ENCODE results near the gene GPR137B. TPM values are rescaled to one million over a fixed set of nuclear protein-coding genes. Genes with fewer than 3 reads are reported as not detected.

Gene GPR137B
- total RNA-seq (2021; ENCODE audit: unreplicated experiment): 11.4 TPM
- polyA plus RNA-seq (2012): 6.4 and 8.9 TPM in 2 replicates
- percentile 60 among the genes with signal in this experiment for Bru-seq, nascent RNA
- percentile 54 among the genes with signal in this experiment for BruChase-seq, experiment 1, labeled RNA remaining after a 6-hour chase
- BruChase-seq, experiment 2, labeled RNA remaining after a 2-hour chase: percentile 66 among the genes with signal in this experiment
- long read RNA-seq, transcript GPR137B-202 (7 exons, 2,042 nt): major isoform, 19 of 26 reads
- long read RNA-seq, partial matches to known transcripts: 1 of 26 reads
- long read RNA-seq, other reads (novel, unspliced or antisense): 6 of 26 reads

- Histone ChIP-seq H3K9me3 (ENCODE audit: control insufficient read depth in 1 of 2, insufficient read depth in 1 of 2, low read depth in 1 of 2, low read length in 2 of 2) (no peaks in the 10 kb centered on the region), H3K79me2 (ENCODE audit: insufficient read depth, low read length) (no peaks in the 10 kb centered on the region), H2AFZ (ENCODE audit: low read depth, low read length, poor library complexity, severe bottlenecking) (peak within 1 kb of the TSS; percentile 88), H3K4me3 (replicated peaks in 1 of 2; ENCODE audit: low read depth in 1 of 2, low read length in 2 of 2) (peak within 1 kb of the TSS; percentile 64 to 67), H3K4me2 (ENCODE audit: low read length) (peak within 1 kb of the TSS; percentile 88), H3K9me2 (ENCODE audit: insufficient read depth) (0 out of 2 replicates have a peak, but pooled peaks cover 3% of the 10 kb centered on the region), H3K27me3 (ENCODE audit: insufficient read depth, low read length) (0 out of 2 replicates have a peak, but pooled peaks cover 11% of the 10 kb centered on the region), H3K27ac (ENCODE audit: low read depth, low read length) (peak within 1 kb of the TSS; percentile 36; the same call in 1 of the 2 replicates), H3K9ac (ENCODE audit: low read length) (peak within 1 kb of the TSS; percentile 47), H3K36me3 (ENCODE audit: control insufficient read depth in 1 of 2, insufficient read depth in 2 of 2, low read length in 2 of 2) (no peaks in the 10 kb centered on the region), H4K20me1 (ENCODE audit: insufficient read depth) (no peaks in the 10 kb centered on the region), H3K4me1 (ENCODE audit: control insufficient read depth in 1 of 2, insufficient read depth in 2 of 2, low read length in 2 of 2) (peaks cover 11 to 22% of the 10 kb centered on the region in 2 experiments)
- BruUV-seq (replicated peaks): no TSS peak
- ChIA-PET CTCF (no interaction called here), POLR2A (no interaction called here), RAD21 (ENCODE audit: low non-redundant PET in 1 of 2, low total read pairs in 2 of 2, uncharacterized antibody in 2 of 2, unreplicated experiment in 2 of 2) (no interaction called here)
- intact Hi-C loops (cut with micrococcal nuclease): loop anchor here (10.0 kb wide), 1 partner anchor 142 kb away; the partner anchor contains the start of gene ERO1B
- TF ChIP-seq FOSL1 (IDR thresholded peaks at IDR 0.05; ENCODE audit: low read depth): no peak
- no peak for TF ChIP-seq ZFX (IDR thresholded peaks at IDR 0.05)
- TF ChIP-seq POLR2AphosphoS5 (IDR thresholded peaks at IDR 0.05; ENCODE audit: low read depth, low read length): peak; percentile 61
- TF ChIP-seq, protein P1, sequence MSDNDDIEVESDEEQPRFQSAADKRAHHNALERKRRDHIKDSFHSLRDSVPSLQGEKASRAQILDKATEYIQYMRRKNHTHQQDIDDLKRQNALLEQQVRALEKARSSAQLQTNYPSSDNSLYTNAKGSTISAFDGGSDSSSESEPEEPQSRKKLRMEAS (IDR thresholded peaks at IDR 0.05): no peak
- TF ChIP-seq RAD21 (IDR thresholded peaks at IDR 0.05; ENCODE audit: low read depth): no peak
- peak; percentile 24 for TF ChIP-seq TCF7L2 (IDR thresholded peaks at IDR 0.05; ENCODE audit: borderline replicate concordance, extremely low read depth, insufficient read depth, insufficient read length)
- TF ChIP-seq SRF (IDR thresholded peaks at IDR 0.05; ENCODE audit: low read depth): no peak
- 0 out of 2 replicates have a peak, but pooled peaks have one; percentile 29 for TF ChIP-seq SIN3A (IDR thresholded peaks at IDR 0.05; ENCODE audit: low read depth)
- TF ChIP-seq EGR1 (IDR thresholded peaks at IDR 0.05; ENCODE audit: low read depth): peak; percentile 73
- no peak for TF ChIP-seq CBX3 (IDR thresholded peaks at IDR 0.05; ENCODE audit: low read depth)
- DNase-seq (ENCODE audit: low read depth, low spot score) (no peak), ATAC-seq (peak; percentile 78)
Observed at GRCh38 chr1:236142253-236143103, at the start of gene GPR137B. TSS of gene GPR137B (plus strand) at chr1:236142539. CDS start at chr1:236142623, 84 bp downstream.

All from HCT116 (cell line).